NCI-H748 (cell line): ENCODE data around the gene HSPB6.

Experiments used
- DNase-seq: peaks from one replicate; lab custom pipeline; 2025; ENCODE audit not compliant: unreplicated experiment; lab: John Stamatoyannopoulos, UW

The HSPB6 gene

GRCh38 chr19:35717665-35718344, 39.0 kb downstream of the HSPB6 start, which contains the start of gene KMT2B:
KMT2B (plus strand) TSS chr19:35718003; CDS start chr19:35718019, 16 bp downstream.
- DNase-seq = peak; percentile 99

- DNase-seq = peak; percentile 97
Observed at GRCh38 chr19:35716801-35717664, 39.8 kb downstream of the HSPB6 start.

DNA sequence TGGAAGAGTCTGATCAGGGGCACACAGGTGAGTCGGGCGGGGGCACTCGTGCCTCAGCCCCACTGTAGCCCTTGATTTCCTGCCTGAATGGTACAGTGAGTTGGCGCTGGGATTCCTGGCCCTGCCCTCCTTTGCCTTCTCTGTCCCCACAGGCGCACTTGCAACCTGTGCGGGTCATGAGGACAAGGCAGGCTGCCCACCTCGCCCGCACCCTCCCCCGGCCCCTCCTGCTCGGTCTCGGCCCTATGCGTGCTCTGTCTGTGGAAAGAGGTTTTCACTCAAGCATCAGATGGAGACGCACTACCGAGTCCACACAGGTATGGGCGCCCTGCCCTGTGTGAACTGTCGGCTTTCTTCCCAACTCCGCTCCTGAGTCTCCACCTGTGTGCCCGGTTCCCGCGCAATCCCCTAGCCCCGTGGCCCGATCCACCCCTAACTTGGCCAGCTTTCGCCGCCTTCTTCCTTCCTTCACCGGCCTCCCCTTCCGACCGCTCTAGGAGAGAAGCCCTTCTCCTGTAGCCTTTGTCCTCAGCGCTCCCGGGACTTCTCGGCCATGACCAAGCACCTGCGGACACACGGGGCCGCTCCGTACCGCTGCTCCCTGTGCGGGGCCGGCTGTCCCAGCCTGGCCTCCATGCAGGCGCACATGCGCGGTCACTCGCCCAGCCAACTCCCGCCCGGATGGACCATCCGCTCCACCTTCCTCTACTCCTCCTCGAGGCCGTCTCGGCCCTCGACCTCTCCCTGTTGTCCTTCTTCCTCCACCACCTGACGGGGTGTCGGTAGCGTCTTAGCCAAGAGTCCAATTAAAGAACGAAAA, 40.6 kb downstream of the HSPB6 start:
- DNase-seq = peak; percentile 80

- DNase-seq = no peak
Observed at GRCh38 chr19:35715355-35715809, 41.4 kb downstream of the HSPB6 start.

DNA sequence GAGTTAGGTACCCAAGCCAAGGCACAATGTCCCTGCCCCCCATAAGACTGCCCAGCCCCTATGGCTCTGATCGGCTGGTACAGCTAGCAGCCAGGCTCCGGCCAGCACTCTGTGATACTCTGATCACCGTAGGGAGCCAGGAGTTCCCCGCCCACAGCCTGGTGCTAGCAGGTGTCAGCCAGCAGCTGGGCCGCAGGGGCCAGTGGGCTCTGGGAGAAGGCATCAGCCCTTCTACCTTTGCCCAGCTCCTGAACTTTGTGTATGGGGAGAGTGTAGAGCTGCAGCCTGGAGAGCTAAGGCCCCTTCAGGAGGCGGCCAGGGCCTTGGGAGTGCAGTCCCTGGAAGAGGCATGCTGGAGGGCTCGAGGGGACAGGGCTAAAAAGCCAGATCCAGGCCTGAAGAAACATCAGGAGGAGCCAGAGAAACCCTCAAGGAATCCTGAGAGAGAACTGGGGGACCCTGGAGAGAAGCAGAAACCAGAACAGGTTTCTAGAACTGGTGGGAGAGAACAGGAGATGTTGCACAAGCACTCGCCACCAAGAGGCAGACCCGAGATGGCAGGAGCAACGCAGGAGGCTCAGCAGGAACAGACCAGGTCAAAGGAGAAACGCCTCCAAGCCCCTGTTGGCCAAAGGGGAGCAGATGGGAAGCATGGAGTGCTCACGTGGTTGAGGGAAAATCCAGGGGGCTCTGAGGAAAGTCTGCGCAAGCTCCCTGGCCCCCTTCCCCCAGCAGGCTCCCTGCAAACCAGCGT, 42.1 kb downstream of the HSPB6 start:
- peak; percentile 19 for DNase-seq

- DNase-seq = no peak
Observed at GRCh38 chr19:35713904-35714495, 42.8 kb downstream of the HSPB6 start.

GRCh38 chr19:35713506-35713850, 43.4 kb downstream of the HSPB6 start:
- no peak for DNase-seq

- DNase-seq = no peak
Observed at GRCh38 chr19:35712567-35713505, 44.0 kb downstream of the HSPB6 start.

DNA sequence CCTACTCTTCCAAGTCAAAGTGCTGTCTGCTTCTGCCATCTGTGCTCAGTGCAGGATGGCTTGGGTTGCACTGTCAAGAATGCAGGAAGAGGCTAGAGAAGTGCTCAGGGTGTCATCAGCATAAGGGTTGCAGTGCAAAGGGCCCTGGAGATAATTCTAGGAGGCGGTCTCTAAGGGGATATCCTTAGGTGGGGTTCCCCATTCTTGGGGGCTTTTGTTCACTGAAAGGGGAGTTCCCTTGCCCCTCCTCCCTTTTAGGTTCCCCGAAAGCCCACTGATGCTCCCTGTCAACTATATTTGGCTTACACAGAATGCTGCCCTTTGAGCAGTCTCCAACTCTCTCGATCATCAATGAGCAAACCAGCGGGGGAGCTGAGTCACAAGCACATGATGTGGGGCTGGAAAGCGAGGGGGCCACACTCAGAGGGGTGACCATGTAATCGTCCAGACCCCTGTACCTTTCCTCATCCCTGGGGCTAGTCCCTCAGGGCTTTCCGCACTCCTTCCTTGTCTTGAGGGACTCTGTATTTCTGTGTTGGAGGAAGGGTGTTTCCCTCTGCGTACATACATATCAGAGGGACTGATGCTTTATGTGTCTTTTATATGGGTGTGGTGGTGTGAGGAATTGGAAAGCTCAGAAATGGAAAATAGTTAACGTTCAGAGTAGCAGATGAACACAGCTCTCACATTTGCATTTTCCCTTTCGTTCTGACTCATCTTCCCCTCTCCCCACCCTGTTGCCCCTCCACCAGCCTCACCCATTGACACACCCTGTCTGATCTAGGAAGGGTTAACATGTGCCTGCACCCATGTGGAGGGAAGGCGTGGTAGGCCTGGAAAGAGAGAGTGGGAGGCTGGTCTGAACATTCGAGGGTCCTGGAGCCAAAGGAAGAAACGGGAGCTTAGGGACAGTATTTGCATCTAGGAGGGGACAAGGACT, 45.8 kb downstream of the HSPB6 start:
- DNase-seq = no peak

DNA sequence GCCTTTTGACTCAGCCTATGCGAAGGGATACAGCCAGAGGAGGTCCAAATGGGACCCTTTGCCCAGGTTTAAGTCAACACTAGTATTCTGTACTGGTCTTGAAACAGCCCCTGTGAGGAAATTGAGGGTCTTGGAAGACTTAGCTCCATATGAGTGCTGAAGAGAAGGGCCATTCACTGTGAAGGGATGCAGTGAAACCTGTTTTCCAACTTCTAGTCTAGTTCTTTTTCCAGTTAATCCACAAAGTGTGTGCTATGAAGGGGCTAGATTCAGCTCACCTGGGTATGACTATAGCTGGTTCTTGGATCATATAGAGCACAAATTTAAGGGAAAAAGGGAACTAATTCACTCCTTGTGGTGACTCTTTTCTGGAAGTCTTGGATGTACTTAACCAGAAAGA, 48.4 kb downstream of the HSPB6 start:
- no peak for DNase-seq
